LNCaP clone FGC (cell line): ENCODE results near the gene ZNF385B.

Experiments
- DNase-seq: peaks from one replicate; pipeline ENCODE4 v3.0.0-alpha.2; 2011; ENCODE audit warnings: low read depth
- H3K4me3 ChIP-seq: 2 replicates; pipeline ENCODE4 v1.5.1; 2011; ENCODE audit warnings: mild to moderate bottlenecking, low read depth, low read length, control low read depth
- CTCF ChIP-seq: IDR thresholded peaks from 2 replicates; pipeline ENCODE4 v1.5.1; 2012; ENCODE audit warnings: mild to moderate bottlenecking; ENCODE audit not compliant: control insufficient read depth, insufficient read depth; ENCODE audit errors: extremely low read depth

Gene ZNF385B

GRCh38 chr2:179412112-179412511 lies 449.3 kb downstream of the ZNF385B start:
- TF ChIP-seq CTCF = no peak
- H3K4me3 ChIP-seq = no peak overlapping the region
- DNase-seq = no peak

- TF ChIP-seq CTCF = peak; percentile 65
- DNase-seq = peak; percentile 47
- H3K4me3 ChIP-seq = no peak overlapping the region
Measured at GRCh38 chr2:179410552-179411356, 450.7 kb downstream of the ZNF385B start.

- no peak for DNase-seq
- no peak for TF ChIP-seq CTCF
- H3K4me3 ChIP-seq = no peak overlapping the region
Measured at GRCh38 chr2:179403624-179404023, 457.8 kb downstream of the ZNF385B start.

- TF ChIP-seq CTCF = no peak
- no peak for DNase-seq
Measured at GRCh38 chr2:179393481-179393880, 467.9 kb downstream of the ZNF385B start.

More at GRCh38 chr2:179393481-179393880, 467.9 kb downstream of the ZNF385B start:
- no peak overlapping the region for H3K4me3 ChIP-seq
